ENCODE data around the gene FBXO34. TPM values are rescaled to one million over a fixed set of nuclear protein-coding genes. Genes with fewer than 3 reads are reported as not detected.

FBXO34 gene
- total RNA-seq, 4 donors from 2014 or later = 23.9 to 40.8 (median 32.6) TPM

DNA sequence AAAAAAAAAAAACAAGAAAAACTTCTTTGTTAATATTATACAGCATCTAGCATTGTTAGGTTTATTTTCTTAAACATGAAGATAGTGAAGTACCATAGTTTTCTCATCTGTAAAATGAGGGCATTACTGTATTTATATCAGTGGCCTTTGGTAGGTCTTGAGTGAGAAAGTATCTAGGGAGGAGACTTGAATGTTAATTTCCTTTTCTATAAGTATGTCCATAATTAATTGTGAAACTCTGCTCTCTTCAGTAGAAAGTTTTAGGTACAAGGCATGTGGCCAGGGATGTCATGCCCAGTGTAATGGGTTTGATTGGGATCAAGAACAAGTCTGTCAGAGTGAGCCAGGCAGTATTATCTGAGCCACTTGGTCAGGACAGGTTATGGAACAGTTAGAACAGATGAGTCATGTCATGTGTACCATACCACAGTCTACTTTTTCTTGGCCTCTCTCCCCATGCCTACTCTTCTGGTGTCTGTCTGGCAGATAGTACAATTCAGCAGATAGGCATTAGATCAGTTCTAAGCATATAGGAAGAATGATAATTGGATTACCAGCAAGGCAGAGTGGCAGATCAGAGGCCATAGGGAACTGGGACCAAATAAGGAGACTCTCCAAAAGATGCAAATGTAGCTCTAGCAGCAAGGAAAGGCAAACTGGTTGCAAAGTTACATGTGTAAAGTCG lies 30.4 kb downstream of the FBXO34 start:
- peaks cover 0 to 33% (median 7%) of the 10 kb centered on the region in 4 donors for H3K4me1 ChIP-seq
- no peak for DNase-seq (ENCODE audit: low spot score in 2 of 2)
- TF ChIP-seq POLR2A (IDR thresholded peaks at IDR 0.05) (no peak), CTCF (IDR thresholded peaks at IDR 0.05) (no peak), EP300 (IDR thresholded peaks at IDR 0.05) (no peak)
- H3K9me3 ChIP-seq = no peaks in the 10 kb centered on the region
- H3K4me3 ChIP-seq = no peak overlapping the region
- no peaks in the 10 kb centered on the region for H3K27me3 ChIP-seq
- 88 to 94% methylated on average over 1 of the region's 1 CpG for whole genome bisulfite sequencing, 2 donors
- no peak overlapping the region for H3K27ac ChIP-seq
- H3K36me3 ChIP-seq = peaks cover 0 to 11% (median 0%) of the 10 kb centered on the region in 3 donors

- H3K36me3 ChIP-seq = peaks cover 0 to 11% (median 0%) of the 10 kb centered on the region in 3 donors
- no peaks in the 10 kb centered on the region for H3K27me3 ChIP-seq
- no peak for TF ChIP-seq CTCF (IDR thresholded peaks at IDR 0.05)
- TF ChIP-seq POLR2A (IDR thresholded peaks at IDR 0.05) = no peak
- TF ChIP-seq EP300 (IDR thresholded peaks at IDR 0.05) = no peak
- 79 to 84% methylated on average over 5 of the region's 5 CpGs for WGBS, 2 donors
- no peaks in the 10 kb centered on the region for H3K9me3 ChIP-seq
- peaks cover 0 to 31% (median 5%) of the 10 kb centered on the region in 4 donors for H3K4me1 ChIP-seq
- no peak overlapping the region for H3K4me3 ChIP-seq
- DNase-seq (ENCODE audit: low spot score in 2 of 2) = no peak
- no peak overlapping the region for H3K27ac ChIP-seq
Measured at GRCh38 chr14:55302367-55303124, 31.3 kb downstream of the FBXO34 start.

GRCh38 chr14:55303125-55303499 lies 31.9 kb downstream of the FBXO34 start:
- no peak overlapping the region for H3K4me3 ChIP-seq
- TF ChIP-seq EP300 (IDR thresholded peaks at IDR 0.05) (no peak), CTCF (IDR thresholded peaks at IDR 0.05) (no peak), POLR2A (IDR thresholded peaks at IDR 0.05) (no peak)
- no peaks in the 10 kb centered on the region for H3K9me3 ChIP-seq
- H3K4me1 ChIP-seq = peaks cover 0 to 28% (median 4%) of the 10 kb centered on the region in 4 donors
- no peaks in the 10 kb centered on the region for H3K27me3 ChIP-seq
- H3K36me3 ChIP-seq = peaks cover 0 to 11% (median 0%) of the 10 kb centered on the region in 3 donors
- no peak for DNase-seq (ENCODE audit: low spot score in 2 of 2)
- no peak overlapping the region for H3K27ac ChIP-seq

GRCh38 chr14:55303691-55304145 lies 32.5 kb downstream of the FBXO34 start:
- Histone ChIP-seq H3K36me3 (peaks cover 0 to 5% (median 0%) of the 10 kb centered on the region in 3 donors), H3K27ac (no peak overlapping the region), H3K4me1 (peaks cover 0 to 28% (median 4%) of the 10 kb centered on the region in 4 donors), H3K27me3 (no peaks in the 10 kb centered on the region), H3K9me3 (no peaks in the 10 kb centered on the region), H3K4me3 (no peak overlapping the region)
- 51 to 57% methylated on average over 2 of the region's 2 CpGs for WGBS, 2 donors
- no peak for TF ChIP-seq CTCF (IDR thresholded peaks at IDR 0.05)
- TF ChIP-seq POLR2A (IDR thresholded peaks at IDR 0.05) = no peak
- no peak for DNase-seq (ENCODE audit: low spot score in 2 of 2)
